ENCODE results near the gene ZNF576. TPM values are rescaled to one million over a fixed set of nuclear protein-coding genes. Genes with fewer than 3 reads are reported as not detected.

Gene ZNF576
- total and polyA plus RNA-seq, 2 of the 13 experiments (the other 11 are each of a cell fraction or from before 2014, with no cell fraction given) = 7.2 to 9.6 TPM

- TF ChIP-seq ELF1 (CRISPR knock-in tag; IDR thresholded peaks at IDR 0.05) (no peak), ZNF121 (CRISPR knock-in tag; IDR thresholded peaks at IDR 0.05) (no peak), PBX2 (CRISPR knock-in tag; IDR thresholded peaks at IDR 0.05) (no peak), ZMYM4 (CRISPR knock-in tag; IDR thresholded peaks at IDR 0.05) (peak; percentile 16; the same call in 1 of the 2 replicates), TEF (CRISPR knock-in tag; IDR thresholded peaks at IDR 0.05) (no peak), ZNF407 (CRISPR knock-in tag; IDR thresholded peaks at IDR 0.05; ENCODE audit: not compliant biosample characterization) (no peak), ZKSCAN5 (CRISPR knock-in tag; IDR thresholded peaks at IDR 0.05) (no peak), ZNF75D (CRISPR knock-in tag; IDR thresholded peaks at IDR 0.05; ENCODE audit: borderline replicate concordance) (no peak), ZNF549 (CRISPR knock-in tag; IDR thresholded peaks at IDR 0.05) (no peak), ARHGAP35 (CRISPR knock-in tag; IDR thresholded peaks at IDR 0.05; ENCODE audit: borderline replicate concordance) (no peak), EHMT2 (IDR thresholded peaks at IDR 0.05; ENCODE audit: borderline replicate concordance, low read depth, low read length) (no peak), ZNF256 (CRISPR knock-in tag; conservative IDR thresholded peaks at IDR 0.05) (no peak)
- TF ChIP-seq, protein P1, sequence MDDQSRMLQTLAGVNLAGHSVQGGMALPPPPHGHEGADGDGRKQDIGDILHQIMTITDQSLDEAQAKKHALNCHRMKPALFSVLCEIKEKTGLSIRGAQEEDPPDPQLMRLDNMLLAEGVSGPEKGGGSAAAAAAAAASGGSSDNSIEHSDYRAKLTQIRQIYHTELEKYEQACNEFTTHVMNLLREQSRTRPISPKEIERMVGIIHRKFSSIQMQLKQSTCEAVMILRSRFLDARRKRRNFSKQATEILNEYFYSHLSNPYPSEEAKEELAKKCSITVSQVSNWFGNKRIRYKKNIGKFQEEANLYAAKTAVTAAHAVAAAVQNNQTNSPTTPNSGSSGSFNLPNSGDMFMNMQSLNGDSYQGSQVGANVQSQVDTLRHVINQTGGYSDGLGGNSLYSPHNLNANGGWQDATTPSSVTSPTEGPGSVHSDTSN (CRISPR knock-in tag; IDR thresholded peaks at IDR 0.05; ENCODE audit: borderline replicate concordance) = no peak
- TF ChIP-seq, protein P2, sequence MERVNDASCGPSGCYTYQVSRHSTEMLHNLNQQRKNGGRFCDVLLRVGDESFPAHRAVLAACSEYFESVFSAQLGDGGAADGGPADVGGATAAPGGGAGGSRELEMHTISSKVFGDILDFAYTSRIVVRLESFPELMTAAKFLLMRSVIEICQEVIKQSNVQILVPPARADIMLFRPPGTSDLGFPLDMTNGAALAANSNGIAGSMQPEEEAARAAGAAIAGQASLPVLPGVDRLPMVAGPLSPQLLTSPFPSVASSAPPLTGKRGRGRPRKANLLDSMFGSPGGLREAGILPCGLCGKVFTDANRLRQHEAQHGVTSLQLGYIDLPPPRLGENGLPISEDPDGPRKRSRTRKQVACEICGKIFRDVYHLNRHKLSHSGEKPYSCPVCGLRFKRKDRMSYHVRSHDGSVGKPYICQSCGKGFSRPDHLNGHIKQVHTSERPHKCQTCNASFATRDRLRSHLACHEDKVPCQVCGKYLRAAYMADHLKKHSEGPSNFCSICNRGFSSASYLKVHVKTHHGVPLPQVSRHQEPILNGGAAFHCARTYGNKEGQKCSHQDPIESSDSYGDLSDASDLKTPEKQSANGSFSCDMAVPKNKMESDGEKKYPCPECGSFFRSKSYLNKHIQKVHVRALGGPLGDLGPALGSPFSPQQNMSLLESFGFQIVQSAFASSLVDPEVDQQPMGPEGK (CRISPR knock-in tag; IDR thresholded peaks at IDR 0.05) = no peak
Measured at GRCh38 chr19:43639519-43640423, 43.4 kb downstream of the ZNF576 start, which contains the start of gene CADM4 (continued).
